GM12878 (cell line): ENCODE results near the gene IQCC. TPM values are rescaled to one million over a fixed set of nuclear protein-coding genes. Genes with fewer than 3 reads are reported as not detected.

ENCODE experiments used
- ATF7 ChIP-seq: fragments of 450-650 bp; IDR thresholded peaks from 2 replicates; pipeline ENCODE4 v1.6.1; 2016; ENCODE audit warnings: low read depth, mild to moderate bottlenecking
- CBFB ChIP-seq: IDR thresholded peaks from 2 replicates; pipeline ENCODE4 v1.6.1; 2016; ENCODE audit warnings: antibody characterized with exemption, low read depth
- CBX5 ChIP-seq: sonication (generic); IDR thresholded peaks from 2 replicates; pipeline ENCODE4 v1.6.1; 2016; ENCODE audit warnings: low read depth, moderate library complexity, mild to moderate bottlenecking, inconsistent platforms
- EZH2 ChIP-seq: IDR thresholded peaks from 2 replicates; pipeline ENCODE4 v1.6.1; 2012; ENCODE audit warnings: low read depth, mild to moderate bottlenecking, control low read depth, inconsistent platforms, low read length, borderline replicate concordance; ENCODE audit not compliant: control insufficient read depth
- JUND ChIP-seq: IDR thresholded peaks from 2 replicates; pipeline ENCODE4 v1.6.1; 2012; ENCODE audit warnings: low read depth, mild to moderate bottlenecking, low read length, improper control_type of control experiment, moderate library complexity
- MXI1 ChIP-seq: fragments of 150-350 bp; IDR thresholded peaks from 2 replicates; pipeline ENCODE4 v1.6.1; 2011; ENCODE audit warnings: low read depth, mild to moderate bottlenecking, inconsistent platforms, low read length, improper control_type of control experiment
- MYB ChIP-seq: fragments of 150-350 bp; IDR thresholded peaks from 2 replicates; pipeline ENCODE4 v1.6.1; 2014; ENCODE audit warnings: mild to moderate bottlenecking, low read depth, low read length, borderline replicate concordance
- NFIC ChIP-seq: IDR thresholded peaks from 2 replicates; pipeline ENCODE4 v1.6.1; 2012; ENCODE audit warnings: low read depth, mild to moderate bottlenecking, inconsistent platforms, low read length, moderate library complexity
- NKRF ChIP-seq: fragments of 450-650 bp; conservative IDR thresholded peaks from 2 replicates; pipeline ENCODE4 v1.6.1; 2017; ENCODE audit warnings: mild to moderate bottlenecking, moderate library complexity
- NR2F1 ChIP-seq: fragments of 450-650 bp; conservative IDR thresholded peaks from 2 replicates; pipeline ENCODE4 v1.6.1; 2017; ENCODE audit warnings: mild to moderate bottlenecking
- PAX5 ChIP-seq: IDR thresholded peaks from 2 replicates; pipeline ENCODE4 v1.6.1; 2011; ENCODE audit warnings: low read depth, low read length, borderline replicate concordance
- PML ChIP-seq: IDR thresholded peaks from 2 replicates; pipeline ENCODE4 v1.6.1; 2012; ENCODE audit warnings: low read length, inconsistent platforms
- REST ChIP-seq: IDR thresholded peaks from 2 replicates; pipeline ENCODE4 v1.6.1; 2012; ENCODE audit warnings: mild to moderate bottlenecking, low read depth, low read length
- SMC3 ChIP-seq: IDR thresholded peaks from 2 replicates; pipeline ENCODE4 v1.6.1; 2011; ENCODE audit warnings: low read length, improper control_type of control experiment, borderline replicate concordance
- TCF12 ChIP-seq: IDR thresholded peaks from 2 replicates; pipeline ENCODE4 v1.6.1; 2011; ENCODE audit warnings: low read depth, mild to moderate bottlenecking, low read length
- polyA plus RNA-seq, 11 experiments: library from polyadenylated mRNA; depleted of rRNA in 4 of 11; unstranded in 6 of 11; stranded (reverse) in 5 of 11; fragments of >200 nt; fragmentation: Nextera tagmentation in 4 of 11; fragmentation: Illumina TruSeq in 1 of 11; extraction: Ambion mirVana in 4 of 11; extraction: Trizol in 1 of 11; gene quantifications; 1 replicate in 1 of 11; 2 replicates in 10 of 11; pipeline versions ENCODE4 v1.2.1 to v1.2.3, GENCODE V29; 2011 to 2016; ENCODE audit warnings: inconsistent platforms in 2 of 11, missing spikeins in 2 of 11, low read depth in 1 of 11
- total RNA-seq, 4 experiments: library from RNA; depleted of rRNA in 3 of 4; stranded (reverse); fragments of >200 nt in 3 of 4; fragmentation: Illumina TruSeq in 1 of 4; extraction: Trizol in 1 of 4; gene quantifications; 2 replicates each; pipeline versions ENCODE4 v1.2.1 to v1.2.3, GENCODE V29; 2013 to 2021
- TF ChIP-seq, protein P1 (sequence below): IDR thresholded peaks from 2 replicates; pipeline ENCODE4 v1.6.1; 2012; ENCODE audit warnings: low read depth, low read length, improper control_type of control experiment
- TF ChIP-seq, protein P2 (sequence below), 3 experiments: IDR thresholded peaks in 2 of 3; conservative IDR thresholded peaks in 1 of 3; 2 replicates each; pipeline ENCODE4 v1.5.1; 2011; ENCODE audit warnings: low read depth in 3 of 3, low read length in 3 of 3, mild to moderate bottlenecking in 3 of 3, control low read depth in 2 of 3, moderate library complexity in 2 of 3, inconsistent platforms in 1 of 3, mixed read lengths in 1 of 3; ENCODE audit not compliant: control insufficient read depth in 2 of 3, insufficient read depth in 1 of 3; ENCODE audit errors: extremely low read depth in 1 of 3
- TF ChIP-seq, protein P3 (sequence below): fragments of 450-650 bp; formaldehyde crosslinking; IDR thresholded peaks from 2 replicates; pipeline ENCODE4 v1.4.0; 2022; ENCODE audit warnings: mild to moderate bottlenecking, moderate library complexity

IQCC gene
- total and polyA plus RNA-seq, 10 of the 15 experiments (the other 5 are each of a cell fraction or from before 2014, with no cell fraction given) = 2.1 to 6.8 (median 4.9) TPM

DNA sequence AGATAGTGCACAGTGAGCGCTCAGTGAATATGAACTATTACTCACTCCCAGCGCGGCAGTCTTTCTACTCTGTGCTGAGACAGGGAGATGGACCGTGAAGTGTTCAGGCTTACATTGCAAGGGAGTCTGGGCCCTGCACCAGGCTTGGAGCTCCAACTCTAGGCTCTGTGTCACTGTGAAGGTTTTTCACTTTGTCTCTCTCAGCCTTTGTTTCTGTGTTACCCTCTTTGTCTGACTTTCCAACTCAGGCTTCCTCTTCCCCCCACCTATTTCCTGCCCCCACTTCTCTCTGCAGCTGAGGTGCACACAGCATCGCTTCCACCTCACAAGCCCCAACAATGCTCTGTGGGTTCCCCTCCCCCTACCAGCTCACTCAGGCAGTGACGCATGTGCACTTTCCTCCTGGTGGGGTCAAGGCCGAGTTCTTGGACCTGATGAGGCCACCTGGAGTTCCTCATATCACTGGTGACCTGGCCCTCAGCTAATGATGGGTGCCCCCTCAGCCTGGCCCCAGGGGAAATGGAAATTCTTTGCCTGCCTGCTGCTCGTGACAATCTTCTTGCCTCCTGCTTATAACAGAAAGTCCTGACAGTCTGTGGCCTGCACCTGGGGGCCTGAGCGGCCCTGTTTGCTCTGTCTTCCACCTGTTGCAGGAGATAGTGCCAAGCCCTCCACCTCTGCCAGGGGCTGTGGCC is 44.5 kb downstream of the IQCC start (continued):
- no peak for TF ChIP-seq NKRF
- no peak for TF ChIP-seq JUND
- no peak for TF ChIP-seq MXI1
- TF ChIP-seq NFIC = no peak
- no peak for TF ChIP-seq MYB
- no peak for TF ChIP-seq PML
- TF ChIP-seq EZH2 = no peak
- TF ChIP-seq, protein P1, sequence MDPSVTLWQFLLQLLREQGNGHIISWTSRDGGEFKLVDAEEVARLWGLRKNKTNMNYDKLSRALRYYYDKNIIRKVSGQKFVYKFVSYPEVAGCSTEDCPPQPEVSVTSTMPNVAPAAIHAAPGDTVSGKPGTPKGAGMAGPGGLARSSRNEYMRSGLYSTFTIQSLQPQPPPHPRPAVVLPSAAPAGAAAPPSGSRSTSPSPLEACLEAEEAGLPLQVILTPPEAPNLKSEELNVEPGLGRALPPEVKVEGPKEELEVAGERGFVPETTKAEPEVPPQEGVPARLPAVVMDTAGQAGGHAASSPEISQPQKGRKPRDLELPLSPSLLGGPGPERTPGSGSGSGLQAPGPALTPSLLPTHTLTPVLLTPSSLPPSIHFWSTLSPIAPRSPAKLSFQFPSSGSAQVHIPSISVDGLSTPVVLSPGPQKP = no peak
- no peak for TF ChIP-seq CBX5
- no peak for TF ChIP-seq REST
- TF ChIP-seq, protein P2, sequence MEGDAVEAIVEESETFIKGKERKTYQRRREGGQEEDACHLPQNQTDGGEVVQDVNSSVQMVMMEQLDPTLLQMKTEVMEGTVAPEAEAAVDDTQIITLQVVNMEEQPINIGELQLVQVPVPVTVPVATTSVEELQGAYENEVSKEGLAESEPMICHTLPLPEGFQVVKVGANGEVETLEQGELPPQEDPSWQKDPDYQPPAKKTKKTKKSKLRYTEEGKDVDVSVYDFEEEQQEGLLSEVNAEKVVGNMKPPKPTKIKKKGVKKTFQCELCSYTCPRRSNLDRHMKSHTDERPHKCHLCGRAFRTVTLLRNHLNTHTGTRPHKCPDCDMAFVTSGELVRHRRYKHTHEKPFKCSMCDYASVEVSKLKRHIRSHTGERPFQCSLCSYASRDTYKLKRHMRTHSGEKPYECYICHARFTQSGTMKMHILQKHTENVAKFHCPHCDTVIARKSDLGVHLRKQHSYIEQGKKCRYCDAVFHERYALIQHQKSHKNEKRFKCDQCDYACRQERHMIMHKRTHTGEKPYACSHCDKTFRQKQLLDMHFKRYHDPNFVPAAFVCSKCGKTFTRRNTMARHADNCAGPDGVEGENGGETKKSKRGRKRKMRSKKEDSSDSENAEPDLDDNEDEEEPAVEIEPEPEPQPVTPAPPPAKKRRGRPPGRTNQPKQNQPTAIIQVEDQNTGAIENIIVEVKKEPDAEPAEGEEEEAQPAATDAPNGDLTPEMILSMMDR (IDR thresholded peaks at IDR 0.05 in 2 of 3, conservative IDR thresholded peaks at IDR 0.05 in 1 of 3; ENCODE audit: control insufficient read depth in 2 of 3, extremely low read depth in 1 of 3, insufficient read depth in 1 of 3, low read depth in 3 of 3, low read length in 3 of 3) = no peak
- peak; percentile 95 for TF ChIP-seq TCF12
- peak; percentile 93 for TF ChIP-seq NR2F1
- TF ChIP-seq ATF7 = peak; percentile 84; the same call in 1 of the 2 replicates
- TF ChIP-seq SMC3 = no peak
- peak; percentile 61; the same call in 1 of the 2 replicates for TF ChIP-seq CBFB
- TF ChIP-seq, protein P3, sequence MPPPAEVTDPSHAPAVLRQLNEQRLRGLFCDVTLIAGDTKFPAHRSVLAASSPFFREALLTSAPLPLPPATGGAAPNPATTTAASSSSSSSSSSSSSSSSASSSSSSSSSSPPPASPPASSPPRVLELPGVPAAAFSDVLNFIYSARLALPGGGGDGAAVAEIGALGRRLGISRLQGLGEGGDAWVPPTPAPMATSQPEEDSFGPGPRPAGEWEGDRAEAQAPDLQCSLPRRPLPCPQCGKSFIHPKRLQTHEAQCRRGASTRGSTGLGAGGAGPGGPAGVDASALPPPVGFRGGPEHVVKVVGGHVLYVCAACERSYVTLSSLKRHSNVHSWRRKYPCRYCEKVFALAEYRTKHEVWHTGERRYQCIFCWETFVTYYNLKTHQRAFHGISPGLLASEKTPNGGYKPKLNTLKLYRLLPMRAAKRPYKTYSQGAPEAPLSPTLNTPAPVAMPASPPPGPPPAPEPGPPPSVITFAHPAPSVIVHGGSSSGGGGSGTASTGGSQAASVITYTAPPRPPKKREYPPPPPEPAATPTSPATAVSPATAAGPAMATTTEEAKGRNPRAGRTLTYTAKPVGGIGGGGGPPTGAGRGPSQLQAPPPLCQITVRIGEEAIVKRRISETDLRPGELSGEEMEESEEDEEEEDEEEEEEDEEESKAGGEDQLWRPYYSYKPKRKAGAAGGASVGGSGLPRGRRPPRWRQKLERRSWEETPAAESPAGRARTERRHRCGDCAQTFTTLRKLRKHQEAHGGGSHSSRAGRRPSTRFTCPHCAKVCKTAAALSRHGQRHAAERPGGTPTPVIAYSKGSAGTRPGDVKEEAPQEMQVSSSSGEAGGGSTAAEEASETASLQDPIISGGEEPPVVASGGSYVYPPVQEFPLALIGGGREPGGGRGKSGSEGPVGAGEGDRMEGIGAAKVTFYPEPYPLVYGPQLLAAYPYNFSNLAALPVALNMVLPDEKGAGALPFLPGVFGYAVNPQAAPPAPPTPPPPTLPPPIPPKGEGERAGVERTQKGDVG (CRISPR knock-in tag) = no peak
- TF ChIP-seq PAX5 = peak; percentile 89
